Small intestine (tissue), 7 donors: ENCODE measurements around the gene DST. TPM values are rescaled to one million over a fixed set of nuclear protein-coding genes. Genes with fewer than 3 reads are reported as not detected.
A peak's percentile ranks its signal among the peaks of the same experiment; 100 is the strongest.

Source experiments
- DNase-seq, 2 donors: peaks; one replicate each; pipeline versions ENCODE4 v3.0.0 to v3.0.0-alpha.2; 2013
- FAIRE-seq: peaks from 2 replicates; lab custom pipeline; 2012; peaks lifted over from hg19 to GRCh38; lab: Jason Lieb, UNC
- H3K27ac ChIP-seq, 3 donors: one replicate each; pipeline ENCODE4 v1.5.1; 2013; ENCODE audit warnings: low read length in 2 of 3, mild to moderate bottlenecking in 2 of 3, control low read depth in 1 of 3, inconsistent platforms in 1 of 3, low read depth in 1 of 3, moderate library complexity in 1 of 3
- H3K27me3 ChIP-seq, 3 donors: one replicate each; pipeline ENCODE4 v1.6.1; 2013; ENCODE audit warnings: low read length in 3 of 3, inconsistent platforms in 1 of 3; ENCODE audit not compliant: control insufficient read depth in 3 of 3, insufficient read depth in 3 of 3
- H3K36me3 ChIP-seq, 3 donors: one replicate each; pipeline ENCODE4 v1.6.1; 2013; ENCODE audit warnings: low read length in 3 of 3, inconsistent platforms in 1 of 3, low read depth in 1 of 3, mild to moderate bottlenecking in 1 of 3, moderate library complexity in 1 of 3; ENCODE audit not compliant: control insufficient read depth in 3 of 3, insufficient read depth in 2 of 3
- H3K4me1 ChIP-seq, 3 donors: one replicate each; pipeline ENCODE4 v1.6.1; 2013; ENCODE audit warnings: low read length in 2 of 3, inconsistent platforms in 1 of 3, low read depth in 1 of 3, mild to moderate bottlenecking in 1 of 3, moderate library complexity in 1 of 3; ENCODE audit not compliant: control insufficient read depth in 3 of 3, insufficient read depth in 2 of 3
- H3K4me3 ChIP-seq, 3 donors: one replicate each; pipeline ENCODE4 v1.5.1; 2013; ENCODE audit warnings: low read length in 3 of 3, control low read depth in 1 of 3, inconsistent platforms in 1 of 3, low read depth in 1 of 3, mild to moderate bottlenecking in 1 of 3, moderate library complexity in 1 of 3
- H3K9me3 ChIP-seq, 2 donors: one replicate each; pipeline ENCODE4 v1.6.1; 2013; ENCODE audit warnings: low read depth in 1 of 2, low read length in 1 of 2; ENCODE audit not compliant: control insufficient read depth in 2 of 2, insufficient read depth in 1 of 2
- WGBS, 3 donors: extraction: QIAGEN DNeasy Blood & Tissue Kit; methylation state at CpG; one replicate each; pipeline ENCODE4 v1.1.7; 2013; 5-methylcytosine and 5-hydroxymethylcytosine counted together
- polyA plus RNA-seq, 4 donors: library from polyadenylated mRNA; stranded (reverse) in 3 of 4; unstranded in 1 of 4; fragments of 200-250 nt in 3 of 4; fragments of 120-200 nt in 1 of 4; gene quantifications; one replicate each; pipeline versions ENCODE4 v1.2.1 to v1.2.3, GENCODE V29; 2013
- donor health status: healthy with polysubstance abuse.
- donor health status: control.
- donor health status: control.
- donor health status: Bipolar disorder and iron deficiency.
- donor health status: healthy.

DST gene
- polyA plus RNA-seq, 4 donors, result 40.5 to 192 (median 78.2) TPM

DNA sequence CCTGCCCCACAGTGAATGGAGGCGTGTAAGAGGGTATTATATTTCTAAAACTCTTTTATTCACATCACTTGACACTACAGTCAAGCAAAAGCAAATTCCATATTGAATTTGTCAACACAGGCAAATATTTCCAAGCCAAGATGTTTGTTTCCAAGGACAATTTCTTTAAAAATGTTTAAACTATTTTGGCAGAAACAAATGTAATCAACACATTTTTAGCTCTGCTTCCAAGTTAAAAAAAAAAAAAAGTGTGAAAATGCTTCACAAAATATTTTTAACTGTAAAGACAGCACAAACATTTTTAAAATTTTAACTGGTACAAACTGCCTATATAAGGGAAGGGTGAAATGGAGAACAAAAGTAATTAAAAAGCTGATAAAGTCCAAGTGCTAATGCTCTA lies 44.9 kb upstream of the DST start:
- FAIRE-seq (no peak), DNase-seq (no peak)
- Histone ChIP-seq H3K9me3 (no peaks in the 10 kb centered on the region), H3K36me3 (no peaks in the 10 kb centered on the region), H3K27ac (peak overlapping the region in 2 of 3 donors; percentile 1 to 89), H3K4me1 (peaks cover 0 to 25% (median 3%) of the 10 kb centered on the region in 3 donors), H3K4me3 (no peak overlapping the region), H3K27me3 (no peaks in the 10 kb centered on the region)
- 73 to 91% (median 85%) methylated on average over 1 of the region's 1 CpG for WGBS, 3 donors

DNA sequence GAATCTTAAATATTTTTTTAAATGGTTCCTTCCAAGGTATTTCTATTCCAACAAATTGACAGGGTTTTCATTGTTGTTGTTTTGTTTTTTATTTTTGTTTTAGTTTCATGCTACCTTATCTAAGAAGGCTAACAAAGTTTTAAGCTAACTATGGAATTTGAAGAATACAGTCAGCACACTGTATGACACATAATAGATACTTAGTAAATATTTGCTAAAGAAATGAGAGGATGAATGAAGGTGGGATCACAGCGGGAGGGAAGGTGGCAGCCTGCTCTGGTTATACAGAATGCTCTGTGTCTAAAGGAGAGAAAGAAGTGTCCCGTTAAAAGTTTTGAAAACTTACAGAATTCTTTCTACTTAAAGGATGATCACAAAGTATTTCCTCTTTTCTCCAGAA lies 43.7 kb upstream of the DST start:
- Histone ChIP-seq H3K4me1 (peaks cover 0 to 27% (median 3%) of the 10 kb centered on the region in 3 donors), H3K27ac (no peak overlapping the region), H3K9me3 (no peaks in the 10 kb centered on the region), H3K36me3 (peaks cover 0 to 3% (median 0%) of the 10 kb centered on the region in 3 donors), H3K27me3 (no peaks in the 10 kb centered on the region), H3K4me3 (no peak overlapping the region)
- no peak for FAIRE-seq
- 85 to 95% (median 89%) methylated on average over 2 of the region's 2 CpGs for WGBS, 3 donors
- no peak for DNase-seq

DNA sequence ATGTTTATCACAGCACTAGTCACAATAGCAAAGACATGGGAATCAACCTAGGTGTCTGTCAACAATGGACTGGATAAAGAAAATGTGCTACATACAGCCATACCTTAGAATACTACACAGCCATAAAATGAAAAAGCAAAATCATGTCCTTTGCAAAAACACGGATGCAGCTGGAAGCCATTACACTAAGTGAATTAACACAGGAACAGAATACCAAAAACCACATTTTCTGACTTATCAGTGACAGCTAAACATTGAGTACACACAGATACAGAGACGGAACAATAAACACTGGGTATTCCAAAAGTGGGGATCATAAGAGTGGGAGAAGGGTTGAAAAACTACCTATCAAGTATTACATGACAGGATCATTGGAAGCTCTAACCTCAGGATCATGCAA lies 43.3 kb upstream of the DST start:
- Histone ChIP-seq H3K9me3 (no peaks in the 10 kb centered on the region), H3K27ac (no peak overlapping the region), H3K27me3 (no peaks in the 10 kb centered on the region), H3K4me3 (no peak overlapping the region), H3K4me1 (peaks cover 0 to 27% (median 3%) of the 10 kb centered on the region in 3 donors), H3K36me3 (peaks cover 0 to 3% (median 0%) of the 10 kb centered on the region in 3 donors)
- no peak for FAIRE-seq
- DNase-seq, result no peak
- WGBS, 3 donors, result 85 to 94% (median 94%) methylated on average over 2 of the region's 2 CpGs

DNA sequence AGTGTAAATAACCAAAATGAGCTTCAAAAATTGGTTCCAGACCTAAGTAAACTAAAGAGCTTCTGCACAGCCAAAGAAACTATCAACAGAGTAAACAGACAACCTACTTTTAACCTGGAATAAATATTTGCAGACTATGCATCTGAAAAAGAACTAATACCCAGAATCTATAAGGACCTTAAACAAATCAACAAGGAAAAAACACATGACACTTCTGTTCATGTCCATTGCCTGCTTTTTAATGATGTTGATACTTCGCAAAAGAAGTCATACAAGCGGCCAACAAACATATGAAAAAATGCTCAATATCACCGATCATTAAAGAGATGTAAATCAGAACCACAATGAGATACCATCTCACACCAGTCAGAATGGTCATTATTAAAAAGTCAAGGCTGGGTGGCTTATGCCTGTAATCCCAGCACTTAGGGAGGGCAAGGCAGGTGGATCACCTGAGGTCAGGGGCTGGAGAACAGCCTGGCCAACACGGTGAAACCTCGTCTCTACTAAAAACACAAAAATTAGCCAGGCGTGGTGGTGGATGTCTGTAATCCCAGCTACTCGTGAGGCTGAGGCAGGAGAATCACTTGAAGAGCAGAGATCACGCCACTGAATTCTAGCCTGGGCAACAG lies 42.5 kb upstream of the DST start:
- no peak for FAIRE-seq

DNA sequence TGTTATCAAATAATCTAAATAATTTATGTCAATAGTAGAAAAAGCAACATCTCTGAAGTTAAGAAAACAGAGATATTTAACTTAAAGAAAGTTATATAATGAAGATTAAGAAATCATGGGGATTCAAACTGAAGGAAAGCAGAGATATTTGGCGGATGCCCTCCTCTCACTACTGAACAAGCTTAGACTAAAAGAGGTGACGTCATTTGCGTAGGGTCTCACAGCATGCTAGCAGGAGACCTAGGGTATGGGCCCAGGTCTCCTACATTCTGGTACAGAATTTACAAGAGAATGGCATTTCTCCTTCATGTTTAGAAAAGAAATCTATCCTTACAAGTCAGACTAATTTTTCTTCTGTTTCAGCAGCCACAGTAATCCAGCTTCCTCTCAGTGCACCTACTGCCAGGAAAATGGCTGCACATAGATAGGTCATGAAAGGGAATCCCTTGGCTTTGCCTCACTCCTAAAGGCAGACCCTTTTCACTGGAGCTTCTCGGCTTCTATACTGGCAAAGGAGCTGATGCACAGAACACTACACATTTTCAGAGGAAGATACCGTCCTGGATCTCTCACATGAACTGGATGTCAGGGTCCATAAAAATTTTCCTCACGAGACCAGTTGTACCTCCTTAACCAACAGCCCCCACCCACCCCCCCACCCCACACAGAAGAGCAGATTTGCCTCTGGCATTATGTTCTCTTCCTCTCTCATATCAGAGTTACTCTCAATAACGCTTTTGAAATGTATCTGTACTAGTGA lies 41.8 kb upstream of the DST start:
- no peak for FAIRE-seq
- H3K9me3 ChIP-seq, result no peaks in the 10 kb centered on the region
- no peaks in the 10 kb centered on the region for H3K27me3 ChIP-seq
- DNase-seq, result no peak
- H3K4me1 ChIP-seq, result peaks cover 0 to 27% (median 3%) of the 10 kb centered on the region in 3 donors
- WGBS, 3 donors, result 81 to 90% (median 89%) methylated on average over 7 of the region's 7 CpGs
- peak overlapping the region in 1 of 3 donors; percentile 59 for H3K27ac ChIP-seq
- H3K36me3 ChIP-seq, result peaks cover 0 to 3% (median 0%) of the 10 kb centered on the region in 3 donors
- H3K4me3 ChIP-seq, result no peak overlapping the region

More for the DNA sequence above, 42.5 kb upstream of the DST start:
- Histone ChIP-seq H3K27ac (no peak overlapping the region), H3K4me3 (no peak overlapping the region), H3K36me3 (peaks cover 0 to 3% (median 0%) of the 10 kb centered on the region in 3 donors), H3K4me1 (peaks cover 0 to 27% (median 3%) of the 10 kb centered on the region in 3 donors), H3K27me3 (no peaks in the 10 kb centered on the region), H3K9me3 (no peaks in the 10 kb centered on the region)
- WGBS, 3 donors, result 89 to 91% (median 91%) methylated on average over 8 of the region's 8 CpGs
- no peak for DNase-seq

DNA sequence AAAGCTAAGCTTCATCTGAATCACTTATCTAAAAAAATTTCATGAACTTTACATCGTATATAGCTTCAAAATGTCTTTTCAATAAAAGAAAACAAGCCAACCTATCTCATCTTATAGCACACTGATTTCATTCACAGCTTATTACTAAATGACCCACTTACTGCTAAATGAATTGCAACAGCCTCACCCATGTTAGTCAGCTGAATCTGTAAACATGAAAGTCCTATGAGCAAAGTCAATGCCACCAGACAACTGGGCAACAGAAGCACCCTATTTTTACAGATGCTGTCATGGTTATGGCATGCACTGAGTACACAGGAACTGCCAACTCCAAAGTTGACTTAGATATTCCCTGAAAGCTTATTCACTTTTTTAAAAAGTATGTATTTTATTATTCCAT lies 41.2 kb upstream of the DST start:
- Histone ChIP-seq H3K36me3 (peaks cover 0 to 6% (median 0%) of the 10 kb centered on the region in 3 donors), H3K27me3 (no peaks in the 10 kb centered on the region), H3K9me3 (no peaks in the 10 kb centered on the region), H3K4me1 (peaks cover 0 to 27% (median 3%) of the 10 kb centered on the region in 3 donors), H3K4me3 (no peak overlapping the region), H3K27ac (peak overlapping the region in 1 of 3 donors; percentile 59)
- peak; percentile 15 for FAIRE-seq
- peak; percentile 79 to 87 for DNase-seq
- 23 to 53% (median 32%) methylated on average over 1 of the region's 1 CpG for WGBS, 3 donors

DNA sequence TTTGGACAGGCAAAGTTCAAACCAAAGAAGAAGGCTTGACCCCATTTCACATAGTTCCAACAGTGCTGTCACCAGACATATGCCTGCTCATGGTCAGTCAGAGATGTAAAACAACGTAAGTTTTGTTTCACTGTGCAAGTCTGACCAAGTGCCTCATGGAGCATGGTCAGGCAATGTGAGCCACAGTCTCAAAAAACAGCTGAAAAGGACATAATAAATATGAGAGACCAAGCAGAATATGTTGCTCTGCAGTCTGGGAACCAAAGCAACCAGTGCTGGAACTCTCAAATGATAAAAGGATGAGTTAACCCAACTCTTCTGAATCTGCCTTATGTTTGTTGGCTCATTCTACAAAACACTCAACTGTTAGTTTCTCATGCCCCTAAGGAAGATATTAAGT lies 39.9 kb upstream of the DST start:
- 76 to 96% (median 78%) methylated on average over 1 of the region's 1 CpG for WGBS, 3 donors
- no peak overlapping the region for H3K27ac ChIP-seq
- peaks cover 0 to 27% (median 3%) of the 10 kb centered on the region in 3 donors for H3K4me1 ChIP-seq
- H3K4me3 ChIP-seq, result no peak overlapping the region
- peaks cover 0 to 10% (median 0%) of the 10 kb centered on the region in 3 donors for H3K36me3 ChIP-seq
- no peaks in the 10 kb centered on the region for H3K9me3 ChIP-seq
- no peak for DNase-seq
- no peak for FAIRE-seq
- no peaks in the 10 kb centered on the region for H3K27me3 ChIP-seq

DNA sequence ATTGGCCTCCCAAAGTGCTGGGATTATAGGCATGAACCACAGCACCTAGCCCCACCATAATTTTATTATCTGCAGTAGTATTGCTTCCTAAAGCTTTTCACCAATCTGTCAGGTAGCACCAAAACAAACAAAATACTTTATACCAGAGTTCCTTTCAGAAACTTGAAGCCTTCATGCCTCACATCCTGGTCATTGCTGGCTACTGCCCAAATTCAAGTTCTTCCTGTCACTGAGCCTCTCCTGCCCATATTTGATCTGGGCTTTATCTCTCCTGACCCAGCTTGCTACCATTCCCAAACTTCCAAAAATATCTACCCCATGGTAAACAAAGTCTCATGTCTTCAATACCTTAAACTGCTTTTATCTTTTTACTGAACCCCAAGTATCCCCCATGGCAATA lies 34.9 kb upstream of the DST start:
- no peaks in the 10 kb centered on the region for H3K9me3 ChIP-seq
- no peak overlapping the region for H3K4me3 ChIP-seq
- peaks cover 0 to 9% (median 0%) of the 10 kb centered on the region in 3 donors for H3K4me1 ChIP-seq
- H3K27ac ChIP-seq, result no peak overlapping the region
- no peak for DNase-seq
- no peaks in the 10 kb centered on the region for H3K27me3 ChIP-seq
- H3K36me3 ChIP-seq, result peaks cover 0 to 10% (median 0%) of the 10 kb centered on the region in 3 donors
- FAIRE-seq, result no peak
